ENCODE results near the gene PRR16.

PRR16 gene

DNA sequence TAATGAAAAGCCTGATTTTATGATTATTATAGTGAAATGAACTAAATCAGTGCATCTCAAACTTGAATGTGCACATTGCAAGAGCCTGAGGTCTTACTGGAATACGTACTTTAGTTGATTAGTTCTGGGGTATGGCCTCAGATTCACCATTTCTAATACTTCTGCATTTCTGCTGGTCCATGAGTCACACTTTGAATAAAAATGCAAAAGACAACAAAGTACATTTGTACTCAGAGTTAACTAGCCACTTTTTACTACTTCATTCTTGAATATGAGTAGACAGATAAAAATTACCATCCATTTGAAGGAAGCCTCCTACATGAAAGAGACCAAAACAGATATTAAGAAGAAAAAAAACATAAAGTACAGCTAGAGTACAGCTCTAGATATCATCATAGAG lies 27.1 kb upstream of the PRR16 start:
- TF ChIP-seq, protein P1, sequence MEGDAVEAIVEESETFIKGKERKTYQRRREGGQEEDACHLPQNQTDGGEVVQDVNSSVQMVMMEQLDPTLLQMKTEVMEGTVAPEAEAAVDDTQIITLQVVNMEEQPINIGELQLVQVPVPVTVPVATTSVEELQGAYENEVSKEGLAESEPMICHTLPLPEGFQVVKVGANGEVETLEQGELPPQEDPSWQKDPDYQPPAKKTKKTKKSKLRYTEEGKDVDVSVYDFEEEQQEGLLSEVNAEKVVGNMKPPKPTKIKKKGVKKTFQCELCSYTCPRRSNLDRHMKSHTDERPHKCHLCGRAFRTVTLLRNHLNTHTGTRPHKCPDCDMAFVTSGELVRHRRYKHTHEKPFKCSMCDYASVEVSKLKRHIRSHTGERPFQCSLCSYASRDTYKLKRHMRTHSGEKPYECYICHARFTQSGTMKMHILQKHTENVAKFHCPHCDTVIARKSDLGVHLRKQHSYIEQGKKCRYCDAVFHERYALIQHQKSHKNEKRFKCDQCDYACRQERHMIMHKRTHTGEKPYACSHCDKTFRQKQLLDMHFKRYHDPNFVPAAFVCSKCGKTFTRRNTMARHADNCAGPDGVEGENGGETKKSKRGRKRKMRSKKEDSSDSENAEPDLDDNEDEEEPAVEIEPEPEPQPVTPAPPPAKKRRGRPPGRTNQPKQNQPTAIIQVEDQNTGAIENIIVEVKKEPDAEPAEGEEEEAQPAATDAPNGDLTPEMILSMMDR (IDR thresholded peaks at IDR 0.05; ENCODE audit: low read depth, low read length): no peak
- H3K4me3 ChIP-seq (ENCODE audit: low read depth, low read length): no peak overlapping the region

GRCh38 chr5:120442694-120443093 lies 21.4 kb upstream of the PRR16 start:
- H3K4me3 ChIP-seq (ENCODE audit: low read depth, low read length): no peak overlapping the region
- TF ChIP-seq, protein P1 (IDR thresholded peaks at IDR 0.05; ENCODE audit: low read depth, low read length): no peak

GRCh38 chr5:120443607-120444006 lies 20.5 kb upstream of the PRR16 start:
- TF ChIP-seq, protein P1 (IDR thresholded peaks at IDR 0.05; ENCODE audit: low read depth, low read length): no peak
- H3K4me3 ChIP-seq (ENCODE audit: low read depth, low read length): no peak overlapping the region

DNA sequence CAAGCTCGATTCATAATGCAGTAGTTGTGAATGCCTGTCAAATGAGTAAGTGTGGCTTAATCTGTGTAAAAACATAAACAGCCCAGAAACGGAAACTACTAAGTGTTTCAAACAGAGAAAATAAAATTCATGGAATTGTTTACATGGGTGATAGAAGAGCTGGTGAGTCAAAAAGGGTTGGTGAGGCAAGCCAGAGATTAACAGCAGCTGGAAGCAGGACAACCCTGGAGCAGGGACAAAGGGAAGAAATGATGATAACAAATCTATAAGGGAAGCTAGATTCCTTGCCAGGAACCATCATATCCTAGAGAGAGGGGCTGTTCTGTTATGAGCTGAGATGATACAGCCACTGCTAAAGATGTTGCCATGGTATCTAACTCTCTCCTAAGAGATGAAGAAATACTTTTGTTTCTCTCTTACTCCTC lies 18.0 kb upstream of the PRR16 start:
- TF ChIP-seq, protein P1 (IDR thresholded peaks at IDR 0.05; ENCODE audit: low read depth, low read length): no peak
- no peak overlapping the region for H3K4me3 ChIP-seq (ENCODE audit: low read depth, low read length)

DNA sequence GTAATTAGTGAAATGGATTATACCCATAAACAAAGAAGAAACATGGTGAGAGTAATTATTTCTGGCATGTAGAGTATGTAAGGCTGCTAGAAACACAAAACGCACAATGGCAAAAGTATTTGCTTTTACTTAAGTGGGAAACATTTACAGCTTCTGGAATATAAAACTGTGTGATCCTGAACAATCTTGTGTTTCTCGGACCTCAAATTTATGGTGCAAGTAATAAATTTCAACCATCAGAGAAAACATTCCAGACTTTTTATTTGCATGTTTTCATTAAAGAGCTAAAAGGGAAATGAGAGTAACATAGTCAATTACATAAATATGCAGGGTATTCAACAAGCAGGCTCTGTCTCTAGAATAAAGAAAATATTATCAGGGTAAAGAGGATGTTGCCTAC lies 17.2 kb upstream of the PRR16 start:
- no peak overlapping the region for H3K4me3 ChIP-seq (ENCODE audit: low read depth, low read length)
- TF ChIP-seq, protein P1 (IDR thresholded peaks at IDR 0.05; ENCODE audit: low read depth, low read length): no peak

DNA sequence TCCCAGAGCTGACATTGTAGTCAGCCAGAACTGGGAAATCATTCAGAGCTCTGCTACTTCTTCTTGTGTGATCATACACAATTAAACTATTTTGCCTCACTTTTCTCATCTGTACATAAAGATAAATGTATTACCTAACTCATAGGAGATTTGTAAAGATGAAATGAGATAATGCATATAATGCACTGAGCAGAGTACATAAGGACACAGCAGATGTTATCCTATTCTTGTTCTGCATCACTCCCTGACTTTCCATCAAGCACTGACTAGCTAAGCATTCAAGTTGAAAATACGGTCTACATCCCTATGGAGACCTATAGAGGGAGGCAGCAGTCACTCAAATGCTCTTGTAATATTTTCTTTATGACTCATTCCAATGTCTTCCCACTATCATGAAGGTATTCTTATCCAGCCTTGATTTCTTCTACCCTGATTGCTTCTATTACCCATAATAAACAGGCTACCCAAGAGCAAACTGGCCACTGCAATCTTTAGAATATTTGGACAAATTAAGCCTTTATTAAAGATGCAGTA lies 16.3 kb upstream of the PRR16 start:
- TF ChIP-seq, protein P1 (IDR thresholded peaks at IDR 0.05; ENCODE audit: low read depth, low read length): no peak
- no peak overlapping the region for H3K4me3 ChIP-seq (ENCODE audit: low read depth, low read length)

- no peak overlapping the region for H3K4me3 ChIP-seq (ENCODE audit: low read depth, low read length)
- TF ChIP-seq, protein P1 (IDR thresholded peaks at IDR 0.05; ENCODE audit: low read depth, low read length): no peak
Observed at GRCh38 chr5:120449501-120449900, 14.6 kb upstream of the PRR16 start.
